Stimulated activated CD4-positive, alpha-beta T cell treated with anti-CD3 and anti-CD28 coated beads, Interleukin-1b, Interleukin-23, amount 100 ng/mL, for 48 hours (primary cell): Measurements from ENCODE around the gene GCH1.
"Not testable (repeated sequence)": the region's sequence is repeated elsewhere in the genome, so short reads cannot be mapped to it uniquely, and the experiment has no call there.

Experiments
- DNase-seq: peaks from one replicate; pipeline ENCODE4 v3.0.0-alpha.2; 2020

GCH1 gene

GRCh38 chr14:54818201-54819133 lies 84.2 kb downstream of the GCH1 start:
- DNase-seq = no peak

GRCh38 chr14:54817506-54817905 lies 85.1 kb downstream of the GCH1 start:
- no peak for DNase-seq

DNA sequence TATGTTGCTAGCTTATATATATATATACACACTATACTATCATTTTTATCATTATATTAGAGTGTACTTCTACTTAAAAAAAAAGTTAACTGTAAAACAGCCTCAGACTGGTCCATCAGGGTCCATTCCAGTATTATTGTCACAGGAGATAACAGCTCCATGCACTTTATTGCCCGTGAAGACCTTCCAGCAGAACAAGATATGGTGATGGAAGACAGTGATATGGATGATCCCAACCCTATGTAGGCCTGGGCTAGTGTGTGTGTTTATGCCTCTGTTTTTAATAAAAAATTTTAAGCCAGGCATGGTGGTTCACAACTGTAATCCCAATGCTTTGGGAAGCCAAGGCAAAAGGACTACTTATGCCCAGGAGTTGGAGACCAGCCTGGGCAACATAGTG lies 86.2 kb downstream of the GCH1 start:
- DNase-seq = no peak

- no peak for DNase-seq
These were observed 87.1 kb downstream of the GCH1 start for GRCh38 chr14:54815515-54815914.

DNA sequence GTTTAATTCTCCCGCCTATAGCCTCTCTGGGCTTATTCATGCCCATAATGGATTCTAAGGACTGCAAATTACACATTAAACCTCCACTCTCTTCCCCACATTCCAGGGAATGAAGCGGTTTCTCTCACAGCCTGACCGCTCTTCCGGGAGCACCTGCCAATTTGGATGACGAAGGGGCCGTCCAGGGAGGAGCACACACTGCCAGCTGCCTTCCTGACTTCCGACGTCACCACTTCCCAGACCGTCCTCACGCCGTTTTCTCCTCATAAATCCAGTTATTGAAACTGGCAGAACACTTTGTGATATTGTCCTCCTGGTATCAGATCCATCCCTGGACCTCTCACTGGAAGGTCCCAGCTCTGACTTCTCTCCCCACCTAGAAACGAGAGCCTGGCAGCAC lies 87.6 kb downstream of the GCH1 start:
- DNase-seq = no peak

DNA sequence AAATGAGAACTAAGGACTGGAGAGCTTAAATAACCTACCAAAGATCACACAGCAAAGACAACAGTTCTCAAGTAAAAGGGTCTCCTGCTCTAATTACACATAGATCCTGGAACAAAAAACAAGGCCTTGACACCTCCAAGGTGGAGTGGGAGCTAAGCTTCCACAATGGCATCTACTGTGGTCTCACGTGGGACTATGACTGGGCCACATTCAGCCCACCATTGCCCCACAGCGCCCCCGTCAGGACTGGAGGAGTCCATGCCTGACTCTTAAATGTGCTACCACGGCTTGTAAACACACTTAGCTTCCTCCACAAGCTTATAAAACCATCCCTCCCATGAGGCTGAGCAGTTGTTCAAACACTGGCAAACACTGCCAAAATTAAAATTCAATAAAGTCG lies 88.5 kb downstream of the GCH1 start:
- DNase-seq = peak; percentile 55

GRCh38 chr14:54813081-54813480 lies 89.5 kb downstream of the GCH1 start:
- DNase-seq = no peak

DNA sequence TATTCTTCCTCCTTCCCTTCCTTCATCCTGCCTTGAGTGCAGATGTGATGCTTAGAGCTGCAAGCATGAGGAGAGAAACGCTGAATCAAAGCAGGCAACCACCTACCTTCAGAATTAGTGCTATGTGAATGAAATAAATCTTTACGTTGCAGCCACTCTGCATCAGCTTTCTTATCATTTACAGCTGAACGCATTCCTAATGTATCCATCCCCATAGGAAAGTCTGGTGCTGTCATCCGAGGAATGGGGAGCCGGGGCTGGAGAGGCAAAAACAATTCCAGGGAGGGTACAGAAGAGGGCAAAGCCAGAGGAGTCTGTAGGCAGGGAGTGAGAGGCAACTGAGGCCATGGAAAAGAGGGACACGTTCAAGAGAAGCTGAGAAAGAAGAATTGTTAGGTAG lies 90.0 kb downstream of the GCH1 start:
- no peak for DNase-seq

DNA sequence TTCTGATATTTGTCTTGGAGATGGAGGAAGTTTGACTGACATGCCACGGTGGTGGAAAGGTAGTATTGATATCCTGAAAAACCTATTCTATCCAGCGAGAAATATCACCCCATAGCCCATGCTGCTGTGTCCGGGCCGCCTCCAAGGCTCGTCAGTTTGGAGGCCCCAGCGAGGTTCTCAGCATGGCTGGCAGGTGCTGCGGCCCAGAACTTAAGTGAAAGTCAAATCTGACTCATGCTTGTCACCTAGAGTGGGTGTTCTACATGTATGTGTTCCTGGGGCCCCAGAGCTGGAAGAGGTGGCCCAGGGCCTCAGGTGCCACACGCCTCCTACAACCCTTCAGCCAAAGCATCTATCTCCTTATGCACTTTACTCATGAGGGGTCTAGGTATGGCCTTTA lies 92.9 kb downstream of the GCH1 start:
- DNase-seq = peak; percentile 14

DNA sequence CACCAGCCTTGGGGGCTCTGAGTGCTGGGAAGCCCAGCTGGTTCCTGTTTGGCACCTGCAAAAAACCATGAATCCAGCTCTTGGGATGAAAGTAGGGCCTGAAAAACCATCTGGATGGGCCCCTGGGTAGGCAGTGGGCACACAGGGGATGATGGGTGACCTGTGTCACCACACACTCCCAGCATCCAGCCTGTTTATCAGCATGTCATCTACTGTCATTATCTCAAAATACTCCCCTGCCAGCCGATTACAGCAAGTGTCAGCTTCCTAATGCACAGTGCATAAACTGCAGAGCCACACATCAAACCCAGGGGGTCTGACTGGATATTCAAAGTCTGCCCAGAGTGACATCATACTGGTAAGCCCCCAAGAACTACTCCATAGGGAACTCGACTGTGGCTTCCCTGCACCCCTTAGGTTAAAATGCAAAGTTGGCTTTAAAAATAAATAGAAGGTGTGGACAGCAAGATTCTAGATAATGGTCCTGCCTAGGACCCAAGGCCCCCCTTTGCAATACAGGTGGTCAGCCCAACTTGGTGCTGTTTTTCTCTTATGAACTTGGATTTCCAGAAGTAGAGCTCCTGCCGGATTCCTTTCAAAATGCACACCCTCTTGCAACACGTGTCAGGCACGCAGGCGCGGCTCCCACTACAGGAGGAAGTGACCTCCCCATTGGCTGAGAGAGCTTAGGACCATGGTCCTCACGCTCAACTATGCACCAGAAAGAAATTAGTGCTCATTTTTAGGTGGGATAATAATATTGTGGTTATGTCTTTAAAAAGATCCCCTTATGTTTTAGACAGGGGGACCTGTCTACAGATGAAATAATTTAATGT lies 94.1 kb downstream of the GCH1 start:
- no peak for DNase-seq

GRCh38 chr14:54807881-54808280 lies 94.7 kb downstream of the GCH1 start:
- DNase-seq = no peak

DNA sequence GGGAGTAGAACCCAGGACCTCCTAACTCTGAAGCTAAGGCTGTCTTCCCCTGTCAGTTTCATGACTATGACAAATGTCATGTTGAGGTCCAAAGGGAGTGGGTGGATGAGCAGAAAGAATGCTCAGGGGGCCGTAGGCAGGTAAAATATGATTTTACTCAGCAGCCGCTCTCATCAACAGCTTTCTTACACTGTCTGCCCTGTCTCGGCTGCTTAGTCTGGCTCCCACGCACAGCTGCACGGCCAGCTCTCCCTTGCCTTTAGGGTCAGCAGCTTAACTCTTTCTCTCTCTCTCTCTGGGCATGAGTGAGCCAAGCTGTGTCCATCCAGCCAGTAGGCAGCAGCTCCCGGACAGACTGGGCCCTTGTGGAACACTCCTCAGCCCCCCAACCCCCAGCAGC lies 95.2 kb downstream of the GCH1 start:
- no peak for DNase-seq

DNA sequence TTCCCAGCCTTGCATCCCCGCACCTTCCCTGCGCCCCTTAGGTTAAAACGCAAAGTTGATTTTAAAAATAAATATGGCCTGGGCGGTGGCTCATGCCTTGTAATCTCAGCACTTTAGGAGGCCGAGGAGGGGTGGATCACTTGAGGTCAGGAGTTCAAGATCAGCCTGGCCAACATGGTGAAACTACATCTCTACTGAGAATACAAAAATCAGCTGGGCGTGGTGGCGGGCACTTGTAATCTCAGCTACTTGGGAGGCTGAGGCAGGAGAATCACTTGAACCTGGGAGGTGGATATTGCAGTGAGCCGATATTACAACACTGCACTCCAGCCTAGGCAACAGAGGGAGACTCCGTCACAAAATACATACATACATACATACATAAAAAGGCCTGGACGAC lies 96.0 kb downstream of the GCH1 start:
- DNase-seq = no peak

- peak; percentile 77 for DNase-seq
These were observed 96.9 kb downstream of the GCH1 start for GRCh38 chr14:54805445-54806322.

GRCh38 chr14:54805070-54805444 lies 97.6 kb downstream of the GCH1 start:
- DNase-seq = no peak

DNA sequence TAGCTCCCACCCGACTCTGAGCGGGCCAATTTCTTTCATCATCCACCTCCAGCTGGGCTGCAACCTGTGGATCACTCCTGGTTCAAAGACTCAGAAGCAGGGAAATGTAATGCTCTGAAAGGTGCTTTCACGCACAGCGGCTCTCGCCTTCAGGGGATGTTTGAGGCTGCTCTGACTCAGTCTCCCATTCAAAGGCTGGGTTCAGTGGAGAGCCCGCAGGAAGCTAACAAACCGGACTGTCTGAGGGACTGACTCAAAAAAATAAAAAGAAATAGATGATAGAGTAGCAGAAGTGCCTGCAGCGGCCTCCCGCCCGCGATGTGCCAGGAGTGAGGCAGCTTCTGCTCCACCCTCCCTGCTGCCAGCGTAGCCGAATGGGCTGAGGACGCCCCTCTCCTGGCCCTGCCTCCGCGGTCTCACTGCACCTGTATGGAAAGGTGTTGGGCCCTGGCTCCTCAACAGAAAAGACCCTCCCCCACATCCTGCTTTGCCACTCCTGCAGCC lies 98.0 kb downstream of the GCH1 start:
- no peak for DNase-seq

DNA sequence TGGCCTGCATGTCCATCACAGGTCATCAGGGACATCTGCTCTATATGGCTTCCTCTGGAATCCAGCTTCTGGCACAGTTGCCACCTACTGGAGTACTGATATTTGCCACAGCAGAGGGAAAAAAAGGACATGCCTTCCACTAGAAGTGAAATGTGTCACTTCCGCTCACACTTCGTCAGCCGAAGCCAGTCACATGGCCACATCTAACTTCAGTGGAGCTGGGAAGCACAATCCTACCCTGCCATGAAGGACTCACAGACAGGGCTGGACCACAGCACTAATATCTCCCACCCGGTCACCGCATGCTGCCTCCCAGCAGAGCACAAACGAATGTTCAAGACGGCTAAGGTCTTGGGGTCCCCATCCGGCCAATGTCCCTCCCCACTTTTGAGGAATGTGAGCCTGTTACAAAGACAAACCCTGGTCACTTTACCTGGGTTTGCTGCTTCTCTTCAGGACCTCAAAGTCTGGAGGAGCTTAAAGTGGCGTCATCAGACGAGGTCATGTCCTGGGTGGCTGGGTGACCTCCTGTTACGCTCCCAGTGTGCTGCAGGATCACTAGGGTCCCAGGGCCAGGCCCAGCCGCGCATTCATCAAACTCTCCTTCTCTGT lies 98.6 kb downstream of the GCH1 start:
- no peak for DNase-seq

DNA sequence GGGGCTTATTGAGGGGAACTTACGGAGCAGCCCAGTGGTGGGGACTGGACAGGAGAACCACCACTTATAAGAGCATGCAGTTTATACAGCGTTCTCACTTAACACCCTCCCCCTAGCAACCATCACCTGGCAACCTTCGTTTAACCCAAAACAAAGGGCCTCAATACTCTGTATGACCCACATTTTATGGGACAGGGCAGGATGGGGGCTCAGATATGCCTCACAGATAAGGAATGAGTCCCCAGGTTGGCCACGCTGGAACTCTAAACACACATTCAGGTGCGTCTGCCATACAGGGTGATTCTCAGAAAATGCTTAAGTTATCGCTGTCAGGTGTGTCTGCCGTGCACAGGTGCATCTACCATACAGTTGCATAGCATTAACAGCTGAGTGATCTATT lies 99.2 kb downstream of the GCH1 start:
- no peak for DNase-seq

GRCh38 chr14:54801482-54801881 lies 101.1 kb downstream of the GCH1 start:
- DNase-seq = not testable (repeated sequence)

GRCh38 chr14:54798465-54799124 lies 104.0 kb downstream of the GCH1 start:
- DNase-seq = no peak

GRCh38 chr14:54797986-54798385 lies 104.6 kb downstream of the GCH1 start:
- no peak for DNase-seq

DNA sequence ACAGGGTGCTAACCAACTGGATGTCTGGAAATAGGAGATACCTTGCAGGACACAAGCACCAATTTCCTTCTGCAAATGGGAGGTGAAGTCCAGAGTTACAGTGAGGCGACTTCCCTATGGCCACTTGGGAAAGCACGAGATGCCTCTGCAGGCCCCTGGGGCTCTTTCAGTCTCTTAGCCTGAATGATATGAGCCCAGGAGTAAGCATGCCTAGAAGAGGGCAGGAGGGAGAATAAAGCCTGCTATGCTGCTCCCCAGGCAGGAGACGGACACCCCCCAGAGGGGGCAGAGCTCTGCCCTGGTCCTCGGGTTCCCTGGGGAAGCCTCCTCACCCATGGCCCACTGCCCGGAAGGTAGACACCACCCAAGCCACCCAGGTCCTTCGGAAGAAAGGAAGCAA lies 105.1 kb downstream of the GCH1 start:
- DNase-seq = no peak
